NB4 (cell line): Measurements from ENCODE around the gene MYOM3.

ENCODE experiments used
- DNase-seq: peaks from one replicate; pipeline ENCODE4 v3.0.0; 2010; ENCODE audit warnings: low read depth
- H3K4me3 ChIP-seq: one replicate; pipeline ENCODE4 v1.5.1; 2011; ENCODE audit warnings: mild to moderate bottlenecking, low read depth, low read length, moderate library complexity
- CTCF ChIP-seq: IDR thresholded peaks from one replicate; pipeline ENCODE4 v1.5.1; 2012; ENCODE audit warnings: low read depth, low read length
- MAX ChIP-seq: IDR thresholded peaks from 2 replicates; pipeline ENCODE4 v1.6.1; 2011; ENCODE audit warnings: low read depth, low read length
- MYC ChIP-seq: IDR thresholded peaks from 2 replicates; pipeline ENCODE4 v1.6.1; 2011; ENCODE audit warnings: low read depth, low read length
- POLR2A ChIP-seq: IDR thresholded peaks from 2 replicates; pipeline ENCODE4 v1.6.1; 2011; ENCODE audit warnings: mild to moderate bottlenecking; ENCODE audit not compliant: insufficient read length; ENCODE audit errors: extremely low read depth

MYOM3 gene

GRCh38 chr1:24077278-24077978 lies 34.5 kb downstream of the MYOM3 start:
- DNase-seq = no peak
- no peak overlapping the region for H3K4me3 ChIP-seq
- TF ChIP-seq CTCF (no peak), MYC (no peak), POLR2A (no peak), MAX (no peak)

- no peak overlapping the region for H3K4me3 ChIP-seq
- no peak for DNase-seq
- no peak for TF ChIP-seq MAX
Observed at GRCh38 chr1:24075946-24076345, 36.0 kb downstream of the MYOM3 start.

- no peak for DNase-seq
- TF ChIP-seq CTCF (no peak), POLR2A (no peak), MYC (no peak), MAX (no peak)
- H3K4me3 ChIP-seq = no peak overlapping the region
Observed at GRCh38 chr1:24075590-24075854, 36.4 kb downstream of the MYOM3 start.

GRCh38 chr1:24074817-24075589 lies 36.9 kb downstream of the MYOM3 start:
- DNase-seq = no peak
- TF ChIP-seq MYC (no peak), MAX (no peak), CTCF (no peak), POLR2A (no peak)
- no peak overlapping the region for H3K4me3 ChIP-seq

GRCh38 chr1:24074196-24074595 lies 37.7 kb downstream of the MYOM3 start:
- no peak for DNase-seq
- TF ChIP-seq MYC (no peak), POLR2A (no peak), MAX (no peak), CTCF (no peak)
- no peak overlapping the region for H3K4me3 ChIP-seq

GRCh38 chr1:24071941-24072340 lies 40.0 kb downstream of the MYOM3 start:
- TF ChIP-seq MYC (no peak), MAX (no peak), CTCF (no peak), POLR2A (no peak)
- H3K4me3 ChIP-seq = no peak overlapping the region
- no peak for DNase-seq
